Left ventricle myocardium inferior (tissue), 1 donor: ENCODE data around the gene MTHFR. TPM values are rescaled to one million over a fixed set of nuclear protein-coding genes. Genes with fewer than 3 reads are reported as not detected.

ENCODE experiments used
- DNase-seq: peaks from one replicate; pipeline ENCODE4 v3.0.0-alpha.2; 2020
- H3K27ac ChIP-seq: fragments of 200-600 bp; replicated peaks from 2 replicates; pipeline ENCODE4 v1.8.0; 2021
- H3K27me3 ChIP-seq: fragments of 200-600 bp; 2 replicates; pipeline ENCODE4 v1.8.0; 2021; ENCODE audit warnings: low read depth
- H3K36me3 ChIP-seq: fragments of 200-600 bp; 2 replicates; pipeline ENCODE4 v1.8.0; 2021
- H3K4me1 ChIP-seq: fragments of 200-600 bp; 2 replicates; pipeline ENCODE4 v1.8.0; 2021
- H3K4me3 ChIP-seq: fragments of 200-600 bp; 2 replicates; pipeline ENCODE4 v1.8.0; 2021; ENCODE audit warnings: mild to moderate bottlenecking, moderate library complexity
- H3K9me3 ChIP-seq: fragments of 200-600 bp; replicated peaks from 2 replicates; pipeline ENCODE4 v1.8.0; 2021
- CTCF ChIP-seq: fragments of 200-600 bp; IDR thresholded peaks from 2 replicates; pipeline ENCODE4 v1.8.0; 2021; ENCODE audit warnings: antibody characterized with exemption, mild to moderate bottlenecking, borderline replicate concordance
- intact Hi-C: fragments of 100-400 bp; cut with micrococcal nuclease; formaldehyde crosslinking; loops from one replicate; pipeline ENCODE4 v1.11.0; 2022
- total RNA-seq: library from RNA; stranded (reverse); fragmentation: NEBNext Ultra II Directional; extraction: Animal tissue kit (Norgen Biotek cat#: 25700); gene quantifications from one replicate; pipeline ENCODE4 v1.2.1, GENCODE V29; 2021
- donor health status: DM: no; HTN: yes; CAD: no; lungs with severe emphysema.

MTHFR gene
- total RNA-seq, 1 donor from 2014 or later: 40.1 TPM

- TF ChIP-seq CTCF: no peak
- intact Hi-C loops: loop anchor here (5.0 kb wide), 1 partner anchor 55 kb away; no protein-coding TSS in a partner anchor
Observed at GRCh38 chr1:11836955-11837766, 31.4 kb upstream of the MTHFR start.

GRCh38 chr1:11835441-11836225 is 29.9 kb upstream of the MTHFR start:
- Histone ChIP-seq H3K36me3 (peaks cover 98% of the 10 kb centered on the region), H3K27me3 (no peaks in the 10 kb centered on the region), H3K4me3 (no peak overlapping the region), H3K9me3 (no peaks in the 10 kb centered on the region), H3K4me1 (no peaks in the 10 kb centered on the region), H3K27ac (no peak overlapping the region)
- intact Hi-C loops: loop anchor here (5.0 kb wide), 1 partner anchor 57 kb away; no protein-coding TSS in a partner anchor
- no peak for TF ChIP-seq CTCF
- DNase-seq: no peak

More at GRCh38 chr1:11836955-11837766, 31.4 kb upstream of the MTHFR start:
- Histone ChIP-seq H3K36me3 (peaks cover 97% of the 10 kb centered on the region), H3K27me3 (no peaks in the 10 kb centered on the region), H3K9me3 (no peaks in the 10 kb centered on the region), H3K4me3 (no peak overlapping the region), H3K27ac (no peak overlapping the region), H3K4me1 (peaks cover 14% of the 10 kb centered on the region)
- DNase-seq: no peak

- intact Hi-C loops: no loop called here
Observed at GRCh38 chr1:11833900-11834299, 28.1 kb upstream of the MTHFR start.

GRCh38 chr1:11833497-11833896 is 27.7 kb upstream of the MTHFR start:
- TF ChIP-seq CTCF: no peak
- Histone ChIP-seq H3K4me3 (no peak overlapping the region), H3K4me1 (no peaks in the 10 kb centered on the region), H3K27ac (no peak overlapping the region), H3K36me3 (peaks cover 97% of the 10 kb centered on the region), H3K9me3 (no peaks in the 10 kb centered on the region), H3K27me3 (no peaks in the 10 kb centered on the region)
- DNase-seq: no peak
- intact Hi-C loops: no loop called here

More at GRCh38 chr1:11833900-11834299, 28.1 kb upstream of the MTHFR start:
- no peak overlapping the region for H3K4me3 ChIP-seq
- H3K36me3 ChIP-seq: peaks cover 95% of the 10 kb centered on the region
- H3K4me1 ChIP-seq: no peaks in the 10 kb centered on the region
- TF ChIP-seq CTCF: no peak
- H3K27me3 ChIP-seq: no peaks in the 10 kb centered on the region
- no peaks in the 10 kb centered on the region for H3K9me3 ChIP-seq
- no peak overlapping the region for H3K27ac ChIP-seq
- DNase-seq: no peak

GRCh38 chr1:11831945-11832725 is 26.4 kb upstream of the MTHFR start:
- Histone ChIP-seq H3K27ac (no peak overlapping the region), H3K36me3 (peaks cover 97% of the 10 kb centered on the region), H3K27me3 (no peaks in the 10 kb centered on the region), H3K4me1 (no peaks in the 10 kb centered on the region), H3K4me3 (no peak overlapping the region), H3K9me3 (no peaks in the 10 kb centered on the region)
- no peak for DNase-seq
- no peak for TF ChIP-seq CTCF
- intact Hi-C loops: no loop called here
